Esophagus squamous epithelium (tissue), 5 donors: Measurements from ENCODE around the gene SMAGP. TPM values are rescaled to one million over a fixed set of nuclear protein-coding genes. Genes with fewer than 3 reads are reported as not detected.
"Not testable (repeated sequence)": the region's sequence is repeated elsewhere in the genome, so short reads cannot be mapped to it uniquely, and the experiment has no call there.

ENCODE experiments used
- DNase-seq: peaks from one replicate; lab custom pipeline; 2025; lab: John Stamatoyannopoulos, UW
- H3K27ac ChIP-seq, 4 donors: fragments of 200-600 bp; sonication (generic); one replicate each; pipeline ENCODE4 v1.5.1; 2016 to 2019; ENCODE audit warnings: mild to moderate bottlenecking in 1 of 4
- H3K27me3 ChIP-seq, 4 donors: fragments of 200-600 bp; sonication (generic); 1 replicate in 3 of 4; 2 replicates in 1 of 4; pipeline versions ENCODE4 v1.5.1 to v1.6.0; 2017 to 2021; ENCODE audit warnings: antibody characterized with exemption in 1 of 4
- H3K36me3 ChIP-seq, 3 donors: fragments of 200-600 bp; sonication (generic); one replicate each; pipeline ENCODE4 v1.5.1; 2016 to 2019
- H3K4me1 ChIP-seq, 3 donors: fragments of 200-600 bp; sonication (generic); one replicate each; pipeline ENCODE4 v1.5.1; 2017 to 2019
- H3K4me3 ChIP-seq, 4 donors: fragments of 200-600 bp; sonication (generic); 1 replicate in 3 of 4; 2 replicates in 1 of 4; pipeline ENCODE4 v1.5.1; 2016 to 2019; ENCODE audit warnings: mild to moderate bottlenecking in 2 of 4, moderate library complexity in 1 of 4
- H3K9me3 ChIP-seq, 3 donors: fragments of 200-600 bp; sonication (generic); one replicate each; pipeline ENCODE4 v1.5.1; 2016 to 2019
- POLR2A ChIP-seq, 4 donors: fragments of 450-650 bp; IDR thresholded peaks; one replicate each; pipeline ENCODE4 v1.6.1; 2017; ENCODE audit warnings: antibody characterized with exemption in 4 of 4, mild to moderate bottlenecking in 4 of 4, moderate library complexity in 3 of 4
- WGBS, 2 donors: methylation state at CpG; one replicate each; pipeline ENCODE4 v1.1.5; 2018; 5-methylcytosine and 5-hydroxymethylcytosine counted together
- intact Hi-C: fragments of 100-400 bp; cut with DNase I; formaldehyde crosslinking; loops from one replicate; pipeline ENCODE4 v1.15.0; 2022
- total RNA-seq, 4 donors: library from RNA; depleted of rRNA; stranded (reverse); fragments of >200 nt; gene quantifications; one replicate each; pipeline ENCODE4 v1.1.0, GENCODE V29; 2016
- TF ChIP-seq, protein P1 (sequence below), 6 experiments: fragments of 450-650 bp in 4 of 6; fragments of 200-600 bp in 2 of 6; sonication (generic) in 2 of 6; IDR thresholded peaks; one replicate each; pipeline ENCODE4 v1.5.1; 2016 to 2019; ENCODE audit warnings: antibody characterized with exemption in 6 of 6, mild to moderate bottlenecking in 4 of 6, moderate library complexity in 4 of 6
- donor health status: DM: yes; HTN: yes; CAD: no.

Gene SMAGP
- total RNA-seq, 4 donors from 2014 or later: 97.8 to 169 (median 124) TPM

- H3K4me3 ChIP-seq: no peak overlapping the region
- no peak for DNase-seq
- no peak overlapping the region for H3K27ac ChIP-seq
- 88 to 100% methylated on average over 2 of the region's 2 CpGs for WGBS, 2 donors
- intact Hi-C loops: no loop called here
- H3K27me3 ChIP-seq: no peaks in the 10 kb centered on the region
- no peaks in the 10 kb centered on the region for H3K9me3 ChIP-seq
- no peak for TF ChIP-seq POLR2A (IDR thresholded peaks at IDR 0.05)
- TF ChIP-seq, protein P1, sequence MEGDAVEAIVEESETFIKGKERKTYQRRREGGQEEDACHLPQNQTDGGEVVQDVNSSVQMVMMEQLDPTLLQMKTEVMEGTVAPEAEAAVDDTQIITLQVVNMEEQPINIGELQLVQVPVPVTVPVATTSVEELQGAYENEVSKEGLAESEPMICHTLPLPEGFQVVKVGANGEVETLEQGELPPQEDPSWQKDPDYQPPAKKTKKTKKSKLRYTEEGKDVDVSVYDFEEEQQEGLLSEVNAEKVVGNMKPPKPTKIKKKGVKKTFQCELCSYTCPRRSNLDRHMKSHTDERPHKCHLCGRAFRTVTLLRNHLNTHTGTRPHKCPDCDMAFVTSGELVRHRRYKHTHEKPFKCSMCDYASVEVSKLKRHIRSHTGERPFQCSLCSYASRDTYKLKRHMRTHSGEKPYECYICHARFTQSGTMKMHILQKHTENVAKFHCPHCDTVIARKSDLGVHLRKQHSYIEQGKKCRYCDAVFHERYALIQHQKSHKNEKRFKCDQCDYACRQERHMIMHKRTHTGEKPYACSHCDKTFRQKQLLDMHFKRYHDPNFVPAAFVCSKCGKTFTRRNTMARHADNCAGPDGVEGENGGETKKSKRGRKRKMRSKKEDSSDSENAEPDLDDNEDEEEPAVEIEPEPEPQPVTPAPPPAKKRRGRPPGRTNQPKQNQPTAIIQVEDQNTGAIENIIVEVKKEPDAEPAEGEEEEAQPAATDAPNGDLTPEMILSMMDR (IDR thresholded peaks at IDR 0.05): no peak
- H3K36me3 ChIP-seq: no peaks in the 10 kb centered on the region
- no peaks in the 10 kb centered on the region for H3K4me1 ChIP-seq
Measured at GRCh38 chr12:51225771-51226170, 44.4 kb downstream of the SMAGP start.

DNA sequence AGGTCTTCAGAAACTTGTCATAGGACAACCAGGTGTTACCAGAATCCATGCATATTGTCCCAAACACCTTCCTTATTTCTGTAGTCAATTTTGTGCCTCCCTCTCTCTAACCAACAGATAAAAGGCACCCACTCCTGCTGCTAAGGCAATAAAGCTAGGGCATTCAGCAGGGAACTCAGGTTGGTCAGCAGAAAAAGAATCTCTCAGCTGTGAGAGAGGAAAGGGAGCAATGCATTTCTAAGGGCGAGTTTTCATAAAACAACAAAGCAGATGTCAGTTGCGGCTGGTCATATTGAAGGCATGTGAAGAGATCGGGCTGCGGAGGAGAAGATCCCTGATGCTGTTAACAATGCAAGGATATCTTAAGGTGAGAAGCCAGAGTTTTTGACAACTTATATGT is 45.0 kb downstream of the SMAGP start:
- H3K27me3 ChIP-seq: no peaks in the 10 kb centered on the region
- H3K4me3 ChIP-seq: no peak overlapping the region
- intact Hi-C loops: no loop called here
- 92 to 93% methylated on average over 4 of the region's 4 CpGs for WGBS, 2 donors
- TF ChIP-seq, protein P1 (IDR thresholded peaks at IDR 0.05): no peak
- TF ChIP-seq POLR2A (IDR thresholded peaks at IDR 0.05): no peak
- no peak overlapping the region for H3K27ac ChIP-seq
- no peaks in the 10 kb centered on the region for H3K36me3 ChIP-seq
- no peak for DNase-seq
- H3K4me1 ChIP-seq: no peaks in the 10 kb centered on the region
- H3K9me3 ChIP-seq: no peaks in the 10 kb centered on the region

- no peaks in the 10 kb centered on the region for H3K36me3 ChIP-seq
- no peak for DNase-seq
- no peak overlapping the region for H3K4me3 ChIP-seq
- intact Hi-C loops: no loop called here
- 83 to 88% methylated on average over 3 of the region's 3 CpGs for WGBS, 2 donors
- H3K27ac ChIP-seq: no peak overlapping the region
- TF ChIP-seq, protein P1 (IDR thresholded peaks at IDR 0.05): no peak
- no peak for TF ChIP-seq POLR2A (IDR thresholded peaks at IDR 0.05)
- peaks cover 0 to 4% (median 0%) of the 10 kb centered on the region in 3 donors for H3K4me1 ChIP-seq
- no peaks in the 10 kb centered on the region for H3K27me3 ChIP-seq
- H3K9me3 ChIP-seq: no peaks in the 10 kb centered on the region
Measured at GRCh38 chr12:51224625-51225024, 45.6 kb downstream of the SMAGP start.

GRCh38 chr12:51222461-51222860 is 47.8 kb downstream of the SMAGP start:
- intact Hi-C loops: no loop called here
- Histone ChIP-seq H3K27me3 (no peaks in the 10 kb centered on the region), H3K9me3 (no peaks in the 10 kb centered on the region), H3K4me1 (peaks cover 8 to 17% (median 10%) of the 10 kb centered on the region in 3 donors), H3K36me3 (no peaks in the 10 kb centered on the region), H3K4me3 (no peak overlapping the region), H3K27ac (no peak overlapping the region)
- TF ChIP-seq POLR2A (IDR thresholded peaks at IDR 0.05): no peak
- TF ChIP-seq, protein P1 (IDR thresholded peaks at IDR 0.05): no peak
- DNase-seq: no peak
- WGBS, 2 donors: 59 to 62% methylated on average over 7 of the region's 7 CpGs

GRCh38 chr12:51219857-51220256 is 50.4 kb downstream of the SMAGP start:
- H3K27ac ChIP-seq, H3K4me3 ChIP-seq, intact Hi-C loops, H3K9me3 ChIP-seq, H3K36me3 ChIP-seq, DNase-seq, H3K27me3 ChIP-seq: not testable (repeated sequence)
- H3K4me1 ChIP-seq: peaks cover 8 to 30% (median 10%) of the 10 kb centered on the region in 3 donors
- WGBS, 2 donors: 90% methylated on average over 12 of the region's 12 CpGs

GRCh38 chr12:51219322-51219721 is 50.9 kb downstream of the SMAGP start:
- Histone ChIP-seq H3K27ac (peak overlapping the region in 1 of 4 donors; percentile 94), H3K36me3 (no peaks in the 10 kb centered on the region), H3K27me3 (no peaks in the 10 kb centered on the region), H3K4me3 (peak overlapping the region in 1 of 4 donors; percentile 94), H3K4me1 (peaks cover 8 to 30% (median 10%) of the 10 kb centered on the region in 3 donors), H3K9me3 (no peaks in the 10 kb centered on the region)
- DNase-seq: no peak
- whole genome bisulfite sequencing, 2 donors: 79 to 81% methylated on average over 5 of the region's 5 CpGs
- intact Hi-C loops: no loop called here
- no peak for TF ChIP-seq POLR2A (IDR thresholded peaks at IDR 0.05)
- TF ChIP-seq, protein P1 (IDR thresholded peaks at IDR 0.05): no peak
